Trophoblast cell (in vitro differentiated cells and primary cell): Measurements from ENCODE around the gene TXNDC2.

Source experiments
- DNase-seq, 2 donors: peaks; one replicate each; pipeline ENCODE4 v3.0.0-alpha.2; 2016
- H2AFZ ChIP-seq: 2 replicates; pipeline ENCODE4 v1.6.1; 2013; ENCODE audit warnings: low read length, moderate library complexity, mild to moderate bottlenecking; ENCODE audit not compliant: insufficient read depth, poor library complexity
- H2AK5ac ChIP-seq: 2 replicates; pipeline ENCODE4 v1.6.1; 2013; ENCODE audit warnings: mild to moderate bottlenecking, low read length
- H2BK120ac ChIP-seq: 2 replicates; pipeline ENCODE4 v1.6.1; 2013; ENCODE audit warnings: low read length, mild to moderate bottlenecking, moderate library complexity; ENCODE audit not compliant: insufficient read depth, poor library complexity
- H2BK12ac ChIP-seq: 2 replicates; pipeline ENCODE4 v1.6.1; 2013; ENCODE audit warnings: mild to moderate bottlenecking, low read length, moderate library complexity
- H2BK5ac ChIP-seq: 2 replicates; pipeline ENCODE4 v1.6.1; 2013; ENCODE audit warnings: low read length, low read depth, moderate library complexity, mild to moderate bottlenecking; ENCODE audit not compliant: poor library complexity
- H3K14ac ChIP-seq: 2 replicates; pipeline ENCODE4 v1.6.1; 2013; ENCODE audit warnings: mild to moderate bottlenecking, low read length
- H3K18ac ChIP-seq: 2 replicates; pipeline ENCODE4 v1.6.1; 2013; ENCODE audit warnings: mild to moderate bottlenecking, low read length
- H3K23ac ChIP-seq: 2 replicates; pipeline ENCODE4 v1.6.1; 2013; ENCODE audit warnings: low read length
- H3K27ac ChIP-seq: 2 replicates; pipeline ENCODE4 v1.5.1; 2013; ENCODE audit warnings: low read depth, mild to moderate bottlenecking, inconsistent platforms, low read length, moderate library complexity
- H3K27me3 ChIP-seq: 2 replicates; pipeline ENCODE4 v1.6.1; 2013; ENCODE audit warnings: inconsistent platforms, mild to moderate bottlenecking, low read length, moderate library complexity; ENCODE audit not compliant: insufficient read depth
- H3K36me3 ChIP-seq, 2 experiments: 1 replicate in 1 of 2; 2 replicates in 1 of 2; pipeline ENCODE4 v1.6.1; 2013; ENCODE audit warnings: low read length in 2 of 2, mild to moderate bottlenecking in 2 of 2, moderate library complexity in 1 of 2; ENCODE audit not compliant: insufficient read depth in 2 of 2, control insufficient read depth in 1 of 2
- H3K4ac ChIP-seq: 2 replicates; pipeline ENCODE4 v1.6.1; 2013; ENCODE audit warnings: low read depth, mild to moderate bottlenecking, low read length, moderate library complexity
- H3K4me1 ChIP-seq, 2 experiments: 1 replicate in 1 of 2; 2 replicates in 1 of 2; pipeline ENCODE4 v1.6.1; 2013; ENCODE audit warnings: low read length in 2 of 2, mild to moderate bottlenecking in 2 of 2, moderate library complexity in 1 of 2; ENCODE audit not compliant: insufficient read depth in 2 of 2, control insufficient read depth in 1 of 2
- H3K4me2 ChIP-seq: 2 replicates; pipeline ENCODE4 v1.6.1; 2013; ENCODE audit warnings: inconsistent platforms, mild to moderate bottlenecking, low read length, moderate library complexity
- H3K4me3 ChIP-seq: 2 replicates; pipeline ENCODE4 v1.5.1; 2013; ENCODE audit warnings: mild to moderate bottlenecking, low read depth, low read length, inconsistent platforms
- H3K79me1 ChIP-seq: one replicate; pipeline ENCODE4 v1.6.1; 2013; ENCODE audit warnings: low read length
- H3K79me2 ChIP-seq: 2 replicates; pipeline ENCODE4 v1.6.1; 2013; ENCODE audit warnings: low read length, mild to moderate bottlenecking; ENCODE audit not compliant: control insufficient read depth, insufficient read depth, poor library complexity
- H3K9ac ChIP-seq: 2 replicates; pipeline ENCODE4 v1.6.1; 2013; ENCODE audit warnings: mild to moderate bottlenecking, low read length
- H3K9me3 ChIP-seq: 2 replicates; pipeline ENCODE4 v1.6.1; 2013; ENCODE audit warnings: low read depth, mild to moderate bottlenecking, control low read depth, inconsistent platforms, low read length; ENCODE audit not compliant: insufficient read depth
- H4K12ac ChIP-seq: 2 replicates; pipeline ENCODE4 v1.6.1; 2013; ENCODE audit warnings: low read depth, mild to moderate bottlenecking, low read length, moderate library complexity
- H4K8ac ChIP-seq: 2 replicates; pipeline ENCODE4 v1.6.1; 2013; ENCODE audit warnings: low read depth, mild to moderate bottlenecking, low read length, moderate library complexity
- H4K91ac ChIP-seq: one replicate; pipeline ENCODE4 v1.6.1; 2013; ENCODE audit warnings: low read depth, mild to moderate bottlenecking, low read length, moderate library complexity
- WGBS: extraction: QIAGEN DNeasy Blood & Tissue Kit; methylation state at CpG from one replicate; pipeline ENCODE4 v1.1.7; 2013; ENCODE audit warnings: missing lambda C conversion rate; ENCODE audit not compliant: insufficient read length, insufficient coverage; ENCODE audit errors: extremely low coverage; 5-methylcytosine and 5-hydroxymethylcytosine counted together

TXNDC2 gene

GRCh38 chr18:9907867-9908266 is 22.1 kb downstream of the TXNDC2 start:
- H3K23ac ChIP-seq: no peak overlapping the region
- no peaks in the 10 kb centered on the region for H3K27me3 ChIP-seq
- no peaks in the 10 kb centered on the region for H3K79me2 ChIP-seq
- H3K4me1 ChIP-seq: peaks cover 11 to 19% of the 10 kb centered on the region in 2 experiments
- no peak overlapping the region for H3K18ac ChIP-seq
- WGBS: no CpG with 5 or more reads among the region's 4 CpGs
- H3K14ac ChIP-seq: no peak overlapping the region
- no peak overlapping the region for H3K4ac ChIP-seq
- H2BK5ac ChIP-seq: no peak overlapping the region
- no peaks in the 10 kb centered on the region for H3K9me3 ChIP-seq
- H2BK120ac ChIP-seq: no peak overlapping the region
- no peak for DNase-seq
- H3K4me3 ChIP-seq: no peak overlapping the region
- H3K27ac ChIP-seq: no peak overlapping the region
- H2BK12ac ChIP-seq: no peak overlapping the region
- no peak overlapping the region for H2AFZ ChIP-seq
- H3K4me2 ChIP-seq: no peak overlapping the region
- H2AK5ac ChIP-seq: no peak overlapping the region
- no peak overlapping the region for H3K9ac ChIP-seq
- no peak overlapping the region for H4K91ac ChIP-seq
- no peak overlapping the region for H4K12ac ChIP-seq
- H4K8ac ChIP-seq: no peak overlapping the region
- no peaks in the 10 kb centered on the region for H3K36me3 ChIP-seq
- peaks cover 10% of the 10 kb centered on the region for H3K79me1 ChIP-seq

GRCh38 chr18:9910071-9910470 is 24.3 kb downstream of the TXNDC2 start:
- Histone ChIP-seq H2AFZ (no peak overlapping the region), H3K23ac (no peak overlapping the region), H3K9me3 (no peaks in the 10 kb centered on the region), H2AK5ac (no peak overlapping the region), H3K79me1 (peaks cover 18% of the 10 kb centered on the region), H2BK12ac (no peak overlapping the region), H3K4me3 (no peak overlapping the region), H3K79me2 (peaks cover 12% of the 10 kb centered on the region), H2BK120ac (no peak overlapping the region), H2BK5ac (no peak overlapping the region), H3K18ac (no peak overlapping the region), H3K14ac (no peak overlapping the region), H4K12ac (no peak overlapping the region), H3K4me2 (no peak overlapping the region), H4K91ac (no peak overlapping the region), H3K27me3 (no peaks in the 10 kb centered on the region), H4K8ac (no peak overlapping the region), H3K36me3 (no peaks in the 10 kb centered on the region), H3K4me1 (peaks cover 7 to 15% of the 10 kb centered on the region in 2 experiments), H3K4ac (no peak overlapping the region), H3K27ac (no peak overlapping the region), H3K9ac (no peak overlapping the region)
- no peak for DNase-seq

- H2BK5ac ChIP-seq: no peak overlapping the region
- H3K4me1 ChIP-seq: peaks cover 6 to 11% of the 10 kb centered on the region in 2 experiments
- H3K18ac ChIP-seq: no peak overlapping the region
- no peak overlapping the region for H3K9ac ChIP-seq
- no peak overlapping the region for H4K8ac ChIP-seq
- H3K9me3 ChIP-seq: no peaks in the 10 kb centered on the region
- H3K27me3 ChIP-seq: no peaks in the 10 kb centered on the region
- no peak overlapping the region for H2BK12ac ChIP-seq
- WGBS: no CpG with 5 or more reads among the region's 2 CpGs
- no peak overlapping the region for H3K27ac ChIP-seq
- no peak overlapping the region for H3K4ac ChIP-seq
- H3K4me3 ChIP-seq: no peak overlapping the region
- H3K79me1 ChIP-seq: peaks cover 17% of the 10 kb centered on the region
- H3K14ac ChIP-seq: no peak overlapping the region
- H3K79me2 ChIP-seq: peaks cover 13% of the 10 kb centered on the region
- H3K23ac ChIP-seq: no peak overlapping the region
- H2AFZ ChIP-seq: no peak overlapping the region
- no peak overlapping the region for H4K12ac ChIP-seq
- H3K4me2 ChIP-seq: no peak overlapping the region
- DNase-seq: no peak
- H2AK5ac ChIP-seq: no peak overlapping the region
- H3K36me3 ChIP-seq: no peaks in the 10 kb centered on the region
- H2BK120ac ChIP-seq: no peak overlapping the region
- no peak overlapping the region for H4K91ac ChIP-seq
Measured at GRCh38 chr18:9910661-9911060, 24.9 kb downstream of the TXNDC2 start.

- Histone ChIP-seq H3K14ac (no peak overlapping the region), H3K27ac (no peak overlapping the region), H3K9ac (no peak overlapping the region), H2BK5ac (no peak overlapping the region), H3K9me3 (no peaks in the 10 kb centered on the region), H4K8ac (no peak overlapping the region), H4K91ac (no peak overlapping the region), H4K12ac (no peak overlapping the region), H3K4me3 (no peak overlapping the region), H2AFZ (no peak overlapping the region), H2BK12ac (no peak overlapping the region), H3K79me2 (peaks cover 13% of the 10 kb centered on the region), H2AK5ac (no peak overlapping the region), H2BK120ac (no peak overlapping the region), H3K27me3 (no peaks in the 10 kb centered on the region), H3K36me3 (no peaks in the 10 kb centered on the region), H3K4me1 (peaks cover 3 to 8% of the 10 kb centered on the region in 2 experiments), H3K23ac (no peak overlapping the region), H3K4me2 (no peak overlapping the region), H3K18ac (no peak overlapping the region), H3K79me1 (peaks cover 14% of the 10 kb centered on the region), H3K4ac (no peak overlapping the region)
- no peak for DNase-seq
- WGBS: no CpG with 5 or more reads among the region's 5 CpGs
Measured at GRCh38 chr18:9911226-9911625, 25.5 kb downstream of the TXNDC2 start.
